HCT116 (cell line): ENCODE results near the gene KRT81. TPM values are rescaled to one million over a fixed set of nuclear protein-coding genes. Genes with fewer than 3 reads are reported as not detected.

Experiments
- ATAC-seq: fragments of 200-7000 bp; cut with Tn5 transposase; 2 replicates; pipeline ENCODE4 v1.9.1; 2020; ENCODE audit warnings: mild to moderate bottlenecking, moderate library complexity
- BruUV-seq: library from RNA; stranded (reverse); fragments of 400-500 nt; replicated peaks from 2 replicates; lab custom pipeline; 2021; lab: Mats Ljungman, UMichigan
- CTCF ChIA-PET: fragments of 300-600 bp; sonication (Branson Sonifier 250); formaldehyde crosslinking; loops from one replicate; lab custom pipeline; 2021; ENCODE audit warnings: antibody characterized with exemption; lab: Charles Lee
- POLR2A ChIA-PET: fragments of 300-600, 350-600 bp; sonication (Branson Sonifier 250); formaldehyde crosslinking; loops from one replicate; lab custom pipeline; 2021; ENCODE audit warnings: antibody characterized with exemption; lab: Charles Lee
- RAD21 ChIA-PET, 2 experiments: fragments of 300-600 bp; sonication (Branson Sonifier 250); formaldehyde crosslinking; loops; one replicate each; lab custom pipeline; 2023; ENCODE audit warnings: low total read pairs in 2 of 2; ENCODE audit not compliant: uncharacterized antibody in 2 of 2, unreplicated experiment in 2 of 2, low non-redundant PET in 1 of 2; lab: Charles Lee
- DNase-seq: peaks from one replicate; pipeline ENCODE4 v3.0.0-alpha.2; 2010; ENCODE audit warnings: low read depth, low spot score
- H2AFZ ChIP-seq: fragments of 200-600 bp; shearing (Covaris generic), sonication (generic); 2 replicates; pipeline ENCODE4 v1.6.1; 2017; ENCODE audit warnings: low read depth, mixed run types, mixed read lengths, antibody characterized with exemption, low read length; ENCODE audit not compliant: poor library complexity, severe bottlenecking
- H3K27ac ChIP-seq: 2 replicates; pipeline ENCODE4 v1.5.1; 2012; ENCODE audit warnings: low read depth, low read length
- H3K27me3 ChIP-seq: fragments of 200-600 bp; sonication (generic); 2 replicates; pipeline ENCODE4 v1.6.1; 2016; ENCODE audit warnings: mixed run types, low read length, mixed read lengths; ENCODE audit not compliant: insufficient read depth
- H3K36me3 ChIP-seq, 2 experiments: fragments of 200-500 bp in 1 of 2; fragments of 200-600 bp in 1 of 2; sonication (Bioruptor generic) in 1 of 2; sonication (generic) in 1 of 2; 2 replicates each; pipeline versions ENCODE4 v1.5.1 to v1.6.1; 2014 to 2016; ENCODE audit warnings: low read length in 2 of 2, inconsistent platforms in 1 of 2, mixed read lengths in 1 of 2, mixed run types in 1 of 2; ENCODE audit not compliant: insufficient read depth in 2 of 2, control insufficient read depth in 1 of 2
- H3K4me1 ChIP-seq, 2 experiments: fragments of 200-600 bp in 1 of 2; sonication (generic) in 1 of 2; 2 replicates each; pipeline versions ENCODE4 v1.5.1 to v1.6.1; 2012 to 2017; ENCODE audit warnings: low read length in 2 of 2, inconsistent platforms in 1 of 2, mild to moderate bottlenecking in 1 of 2, mixed read lengths in 1 of 2, mixed run types in 1 of 2, moderate library complexity in 1 of 2; ENCODE audit not compliant: insufficient read depth in 2 of 2, control insufficient read depth in 1 of 2
- H3K4me2 ChIP-seq: fragments of 200-600 bp; sonication (generic); 2 replicates; pipeline ENCODE4 v1.6.1; 2017; ENCODE audit warnings: mixed run types, low read length, mixed read lengths
- H3K4me3 ChIP-seq, 2 experiments: fragments of 200-600 bp in 1 of 2; sonication (generic) in 1 of 2; replicated peaks in 1 of 2; 2 replicates each; pipeline ENCODE4 v1.5.1; 2011 to 2016; ENCODE audit warnings: low read length in 2 of 2, control low read depth in 1 of 2, low read depth in 1 of 2, mild to moderate bottlenecking in 1 of 2, mixed read lengths in 1 of 2, mixed run types in 1 of 2
- H3K79me2 ChIP-seq: fragments of 200-600 bp; sonication (generic); 2 replicates; pipeline ENCODE4 v1.6.1; 2017; ENCODE audit warnings: mild to moderate bottlenecking, mixed run types, low read length, moderate library complexity, mixed read lengths; ENCODE audit not compliant: insufficient read depth
- H3K9ac ChIP-seq: fragments of 200-600 bp; sonication (generic); 2 replicates; pipeline ENCODE4 v1.6.1; 2016; ENCODE audit warnings: low read length, mixed read lengths
- H3K9me2 ChIP-seq: fragments of 200-600 bp; sonication (generic), shearing (Covaris generic); 2 replicates; pipeline ENCODE4 v1.6.1; 2017; ENCODE audit warnings: mixed run types, mild to moderate bottlenecking, moderate library complexity; ENCODE audit not compliant: insufficient read depth
- H3K9me3 ChIP-seq, 2 experiments: fragments of 200-500 bp in 1 of 2; fragments of 200-600 bp in 1 of 2; sonication (Bioruptor generic) in 1 of 2; sonication (generic) in 1 of 2; 2 replicates each; pipeline ENCODE4 v1.6.1; 2014 to 2017; ENCODE audit warnings: low read length in 2 of 2, mixed read lengths in 2 of 2, inconsistent platforms in 1 of 2, low read depth in 1 of 2, mild to moderate bottlenecking in 1 of 2, mixed run types in 1 of 2, moderate library complexity in 1 of 2; ENCODE audit not compliant: control insufficient read depth in 1 of 2, insufficient read depth in 1 of 2
- H4K20me1 ChIP-seq: fragments of 200-600 bp; sonication (generic), shearing (Covaris generic); 2 replicates; pipeline ENCODE4 v1.6.1; 2017; ENCODE audit warnings: mixed run types, mild to moderate bottlenecking, moderate library complexity; ENCODE audit not compliant: insufficient read depth
- ATF3 ChIP-seq: IDR thresholded peaks from 2 replicates; pipeline ENCODE4 v1.6.1; 2012
- CEBPB ChIP-seq: IDR thresholded peaks from 2 replicates; pipeline ENCODE4 v1.6.1; 2012; ENCODE audit warnings: low read depth
- POLR2A ChIP-seq: IDR thresholded peaks from 2 replicates; pipeline ENCODE4 v1.7.0; 2011; ENCODE audit warnings: borderline replicate concordance; ENCODE audit not compliant: insufficient read depth, insufficient read length; ENCODE audit errors: extremely low read depth
- RAD21 ChIP-seq: IDR thresholded peaks from 2 replicates; pipeline ENCODE4 v1.6.1; 2012; ENCODE audit warnings: low read depth, mild to moderate bottlenecking
- SP1 ChIP-seq: IDR thresholded peaks from 2 replicates; pipeline ENCODE4 v1.6.1; 2012; ENCODE audit warnings: low read depth
- SRF ChIP-seq: IDR thresholded peaks from 2 replicates; pipeline ENCODE4 v1.6.1; 2012; ENCODE audit warnings: low read depth
- YY1 ChIP-seq: IDR thresholded peaks from 2 replicates; pipeline ENCODE4 v1.6.1; 2011; ENCODE audit warnings: low read length, low read depth, moderate library complexity, mild to moderate bottlenecking; ENCODE audit not compliant: insufficient replicate concordance; ENCODE audit errors: extremely low read depth
- intact Hi-C: fragments of 100-400 bp; cut with micrococcal nuclease; formaldehyde crosslinking; loops from 2 replicates; pipeline ENCODE4 v1.10.0; 2022
- total RNA-seq: library from RNA; stranded (reverse); gene quantifications from one replicate; pipeline ENCODE4 v1.2.1, GENCODE V29; 2021; ENCODE audit not compliant: unreplicated experiment
- TF ChIP-seq, protein P1 (sequence below): IDR thresholded peaks from 2 replicates; pipeline ENCODE4 v1.6.1; 2012; ENCODE audit warnings: low read depth
- TF ChIP-seq, protein P2 (sequence below): IDR thresholded peaks from 2 replicates; pipeline ENCODE4 v1.6.1; 2011; ENCODE audit warnings: mild to moderate bottlenecking, low read length, moderate library complexity; ENCODE audit not compliant: insufficient replicate concordance; ENCODE audit errors: extremely low read depth
- TF ChIP-seq, protein P3 (sequence below): IDR thresholded peaks from 2 replicates; pipeline ENCODE4 v1.6.1; 2012
- TF ChIP-seq, protein P4 (sequence below), 3 experiments: fragments of 200-600 bp in 1 of 3; sonication (generic) in 1 of 3; IDR thresholded peaks in 2 of 3; conservative IDR thresholded peaks in 1 of 3; 2 replicates each; pipeline ENCODE4 v1.5.1; 2012 to 2017; ENCODE audit warnings: low read depth in 2 of 3, low read length in 2 of 3, antibody characterized with exemption in 1 of 3, borderline replicate concordance in 1 of 3, control low read depth in 1 of 3, mild to moderate bottlenecking in 1 of 3, mixed read lengths in 1 of 3, mixed run types in 1 of 3, moderate library complexity in 1 of 3; ENCODE audit not compliant: insufficient read depth in 1 of 3

The KRT81 gene
- total RNA-seq, 1 experiment from 2014 or later: 0.84 TPM

- POLR2A ChIA-PET: no interaction called here
- no peaks in the 10 kb centered on the region for H3K9me2 ChIP-seq
- TF ChIP-seq, protein P1, sequence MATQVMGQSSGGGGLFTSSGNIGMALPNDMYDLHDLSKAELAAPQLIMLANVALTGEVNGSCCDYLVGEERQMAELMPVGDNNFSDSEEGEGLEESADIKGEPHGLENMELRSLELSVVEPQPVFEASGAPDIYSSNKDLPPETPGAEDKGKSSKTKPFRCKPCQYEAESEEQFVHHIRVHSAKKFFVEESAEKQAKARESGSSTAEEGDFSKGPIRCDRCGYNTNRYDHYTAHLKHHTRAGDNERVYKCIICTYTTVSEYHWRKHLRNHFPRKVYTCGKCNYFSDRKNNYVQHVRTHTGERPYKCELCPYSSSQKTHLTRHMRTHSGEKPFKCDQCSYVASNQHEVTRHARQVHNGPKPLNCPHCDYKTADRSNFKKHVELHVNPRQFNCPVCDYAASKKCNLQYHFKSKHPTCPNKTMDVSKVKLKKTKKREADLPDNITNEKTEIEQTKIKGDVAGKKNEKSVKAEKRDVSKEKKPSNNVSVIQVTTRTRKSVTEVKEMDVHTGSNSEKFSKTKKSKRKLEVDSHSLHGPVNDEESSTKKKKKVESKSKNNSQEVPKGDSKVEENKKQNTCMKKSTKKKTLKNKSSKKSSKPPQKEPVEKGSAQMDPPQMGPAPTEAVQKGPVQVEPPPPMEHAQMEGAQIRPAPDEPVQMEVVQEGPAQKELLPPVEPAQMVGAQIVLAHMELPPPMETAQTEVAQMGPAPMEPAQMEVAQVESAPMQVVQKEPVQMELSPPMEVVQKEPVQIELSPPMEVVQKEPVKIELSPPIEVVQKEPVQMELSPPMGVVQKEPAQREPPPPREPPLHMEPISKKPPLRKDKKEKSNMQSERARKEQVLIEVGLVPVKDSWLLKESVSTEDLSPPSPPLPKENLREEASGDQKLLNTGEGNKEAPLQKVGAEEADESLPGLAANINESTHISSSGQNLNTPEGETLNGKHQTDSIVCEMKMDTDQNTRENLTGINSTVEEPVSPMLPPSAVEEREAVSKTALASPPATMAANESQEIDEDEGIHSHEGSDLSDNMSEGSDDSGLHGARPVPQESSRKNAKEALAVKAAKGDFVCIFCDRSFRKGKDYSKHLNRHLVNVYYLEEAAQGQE: no peak
- TF ChIP-seq SP1: no peak
- TF ChIP-seq SRF: no peak
- TF ChIP-seq YY1: no peak
- no peak for TF ChIP-seq RAD21
- TF ChIP-seq CEBPB: no peak
- TF ChIP-seq ATF3: no peak
- no peak for TF ChIP-seq POLR2A
- TF ChIP-seq, protein P2, sequence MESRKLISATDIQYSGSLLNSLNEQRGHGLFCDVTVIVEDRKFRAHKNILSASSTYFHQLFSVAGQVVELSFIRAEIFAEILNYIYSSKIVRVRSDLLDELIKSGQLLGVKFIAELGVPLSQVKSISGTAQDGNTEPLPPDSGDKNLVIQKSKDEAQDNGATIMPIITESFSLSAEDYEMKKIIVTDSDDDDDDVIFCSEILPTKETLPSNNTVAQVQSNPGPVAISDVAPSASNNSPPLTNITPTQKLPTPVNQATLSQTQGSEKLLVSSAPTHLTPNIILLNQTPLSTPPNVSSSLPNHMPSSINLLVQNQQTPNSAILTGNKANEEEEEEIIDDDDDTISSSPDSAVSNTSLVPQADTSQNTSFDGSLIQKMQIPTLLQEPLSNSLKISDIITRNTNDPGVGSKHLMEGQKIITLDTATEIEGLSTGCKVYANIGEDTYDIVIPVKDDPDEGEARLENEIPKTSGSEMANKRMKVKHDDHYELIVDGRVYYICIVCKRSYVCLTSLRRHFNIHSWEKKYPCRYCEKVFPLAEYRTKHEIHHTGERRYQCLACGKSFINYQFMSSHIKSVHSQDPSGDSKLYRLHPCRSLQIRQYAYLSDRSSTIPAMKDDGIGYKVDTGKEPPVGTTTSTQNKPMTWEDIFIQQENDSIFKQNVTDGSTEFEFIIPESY: no peak
- TF ChIP-seq, protein P3, sequence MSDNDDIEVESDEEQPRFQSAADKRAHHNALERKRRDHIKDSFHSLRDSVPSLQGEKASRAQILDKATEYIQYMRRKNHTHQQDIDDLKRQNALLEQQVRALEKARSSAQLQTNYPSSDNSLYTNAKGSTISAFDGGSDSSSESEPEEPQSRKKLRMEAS: no peak
- TF ChIP-seq, protein P4, sequence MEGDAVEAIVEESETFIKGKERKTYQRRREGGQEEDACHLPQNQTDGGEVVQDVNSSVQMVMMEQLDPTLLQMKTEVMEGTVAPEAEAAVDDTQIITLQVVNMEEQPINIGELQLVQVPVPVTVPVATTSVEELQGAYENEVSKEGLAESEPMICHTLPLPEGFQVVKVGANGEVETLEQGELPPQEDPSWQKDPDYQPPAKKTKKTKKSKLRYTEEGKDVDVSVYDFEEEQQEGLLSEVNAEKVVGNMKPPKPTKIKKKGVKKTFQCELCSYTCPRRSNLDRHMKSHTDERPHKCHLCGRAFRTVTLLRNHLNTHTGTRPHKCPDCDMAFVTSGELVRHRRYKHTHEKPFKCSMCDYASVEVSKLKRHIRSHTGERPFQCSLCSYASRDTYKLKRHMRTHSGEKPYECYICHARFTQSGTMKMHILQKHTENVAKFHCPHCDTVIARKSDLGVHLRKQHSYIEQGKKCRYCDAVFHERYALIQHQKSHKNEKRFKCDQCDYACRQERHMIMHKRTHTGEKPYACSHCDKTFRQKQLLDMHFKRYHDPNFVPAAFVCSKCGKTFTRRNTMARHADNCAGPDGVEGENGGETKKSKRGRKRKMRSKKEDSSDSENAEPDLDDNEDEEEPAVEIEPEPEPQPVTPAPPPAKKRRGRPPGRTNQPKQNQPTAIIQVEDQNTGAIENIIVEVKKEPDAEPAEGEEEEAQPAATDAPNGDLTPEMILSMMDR (IDR thresholded peaks at IDR 0.05 in 2 of 3, conservative IDR thresholded peaks at IDR 0.05 in 1 of 3; ENCODE audit: borderline replicate concordance in 1 of 3, insufficient read depth in 1 of 3, low read depth in 2 of 3, low read length in 2 of 3): no peak
- TF ChIP-seq, all 23 proteins: peak for 0
- DNase-seq: no peak
- intact Hi-C loops: no loop called here
- Histone ChIP-seq H4K20me1 (no peaks in the 10 kb centered on the region), H3K27ac (no peak overlapping the region), H3K36me3 (no peaks in the 10 kb centered on the region), H3K9ac (no peak overlapping the region), H3K27me3 (no peaks in the 10 kb centered on the region), H2AFZ (peak overlapping the region; percentile 13), H3K4me3 (no peak overlapping the region), H3K9me3 (no peaks in the 10 kb centered on the region), H3K4me2 (no peak overlapping the region), H3K4me1 (peaks cover 0 to 13% of the 10 kb centered on the region in 2 experiments; a peak in 2 of 4 replicates), H3K79me2 (no peaks in the 10 kb centered on the region)
- RAD21 ChIA-PET: no interaction called here
- BruUV-seq: no TSS peak
- CTCF ChIA-PET: interaction anchor here (2.0 kb wide), 1 partner anchor 9 kb away, joined by 8 read pairs; no protein-coding TSS in a partner anchor
- no peak for ATAC-seq
Measured at GRCh38 chr12:52336641-52337040, 45.3 kb upstream of the KRT81 start.
